RPMI7951 (cell line): ENCODE results near the gene THOP1. TPM values are rescaled to one million over a fixed set of nuclear protein-coding genes. Genes with fewer than 3 reads are reported as not detected.

Source experiments
- DNase-seq: peaks from one replicate; pipeline ENCODE4 v3.0.0-alpha.2; 2012; ENCODE audit warnings: low read depth
- total RNA-seq: library from RNA; depleted of rRNA; stranded (reverse); fragments of >200 nt; shearing (Covaris generic); gene quantifications from 2 replicates; pipeline ENCODE4 v1.2.3, GENCODE V29; 2014

The THOP1 gene
- total RNA-seq, 1 experiment from 2014 or later: 63.7 TPM

- DNase-seq: no peak
Observed at GRCh38 chr19:2762783-2763496, 22.4 kb upstream of the THOP1 start.

GRCh38 chr19:2763687-2764086 is 21.6 kb upstream of the THOP1 start:
- no peak for DNase-seq

GRCh38 chr19:2764945-2765344 is 20.4 kb upstream of the THOP1 start:
- DNase-seq: no peak

GRCh38 chr19:2765376-2765775 is 19.9 kb upstream of the THOP1 start:
- no peak for DNase-seq

GRCh38 chr19:2766594-2767372 is 18.5 kb upstream of the THOP1 start:
- DNase-seq: no peak

GRCh38 chr19:2767688-2768087 is 17.6 kb upstream of the THOP1 start:
- no peak for DNase-seq

- DNase-seq: no peak
Observed at GRCh38 chr19:2768365-2769132, 16.8 kb upstream of the THOP1 start.

- DNase-seq: no peak
Observed at GRCh38 chr19:2769218-2769617, 16.1 kb upstream of the THOP1 start.

- no peak for DNase-seq
Observed at GRCh38 chr19:2770055-2771013, 15.0 kb upstream of the THOP1 start.

GRCh38 chr19:2771786-2772674 is 13.3 kb upstream of the THOP1 start:
- DNase-seq: no peak

GRCh38 chr19:2774083-2774679 is 11.1 kb upstream of the THOP1 start:
- no peak for DNase-seq

GRCh38 chr19:2774953-2775555 is 10.2 kb upstream of the THOP1 start:
- DNase-seq: no peak

- DNase-seq: peak; percentile 90
Observed at GRCh38 chr19:2775556-2776430, 9.5 kb upstream of the THOP1 start.

GRCh38 chr19:2777952-2778683 is 7.2 kb upstream of the THOP1 start:
- no peak for DNase-seq

GRCh38 chr19:2779121-2779740 is 6.1 kb upstream of the THOP1 start:
- DNase-seq: no peak

- no peak for DNase-seq
Observed at GRCh38 chr19:2780284-2780683, 5.0 kb upstream of the THOP1 start.

GRCh38 chr19:2782329-2782935 is 2.9 kb upstream of the THOP1 start:
- DNase-seq: no peak
